GM21447 (cell line): ENCODE data around the gene LRWD1.
"Not testable (repeated sequence)": the region's sequence is repeated elsewhere in the genome, so short reads cannot be mapped to it uniquely, and the experiment has no call there.

Experiments
- ATAC-seq: cut with Tn5 transposase; IDR thresholded peaks from one replicate; pipeline ENCODE4 v1.9.1; 2021; ENCODE audit not compliant: unreplicated experiment

Gene LRWD1

GRCh38 chr7:102439963-102440795 lies 24.6 kb upstream of the LRWD1 start:
- ATAC-seq, result no peak

GRCh38 chr7:102444961-102445673 lies 19.7 kb upstream of the LRWD1 start:
- ATAC-seq, result peak; percentile 44

GRCh38 chr7:102445674-102446071 lies 19.1 kb upstream of the LRWD1 start:
- ATAC-seq, result no peak

- ATAC-seq, result no peak
Measured at GRCh38 chr7:102446387-102447156, 18.2 kb upstream of the LRWD1 start.

- no peak for ATAC-seq
Measured at GRCh38 chr7:102447311-102447710, 17.5 kb upstream of the LRWD1 start.

- no peak for ATAC-seq
Measured at GRCh38 chr7:102449136-102449535, 15.6 kb upstream of the LRWD1 start.

- ATAC-seq, result no peak
Measured at GRCh38 chr7:102450242-102450641, 14.5 kb upstream of the LRWD1 start.

- ATAC-seq, result no peak
Measured at GRCh38 chr7:102451371-102452054, 13.3 kb upstream of the LRWD1 start.

- ATAC-seq, result no peak
Measured at GRCh38 chr7:102452451-102452850, 12.3 kb upstream of the LRWD1 start.

GRCh38 chr7:102453319-102453718 lies 11.5 kb upstream of the LRWD1 start:
- no peak for ATAC-seq

GRCh38 chr7:102454468-102454867 lies 10.3 kb upstream of the LRWD1 start:
- ATAC-seq, result no peak

- ATAC-seq, result not testable (repeated sequence)
Measured at GRCh38 chr7:102454932-102455331, 9.9 kb upstream of the LRWD1 start.

GRCh38 chr7:102455596-102455995 lies 9.2 kb upstream of the LRWD1 start:
- no peak for ATAC-seq

GRCh38 chr7:102456327-102456726 lies 8.5 kb upstream of the LRWD1 start:
- ATAC-seq, result no peak

- ATAC-seq, result no peak
Measured at GRCh38 chr7:102457352-102457924, 7.3 kb upstream of the LRWD1 start.

- no peak for ATAC-seq
Measured at GRCh38 chr7:102459221-102459844, 5.5 kb upstream of the LRWD1 start.

GRCh38 chr7:102460467-102460866 lies 4.3 kb upstream of the LRWD1 start:
- ATAC-seq, result no peak

- no peak for ATAC-seq
Measured at GRCh38 chr7:102463841-102464576, 775 bp upstream of the LRWD1 start.

GRCh38 chr7:102466097-102466496 lies 1.3 kb downstream of the LRWD1 start:
- no peak for ATAC-seq
